ENCODE measurements around the gene ISYNA1. TPM values are rescaled to one million over a fixed set of nuclear protein-coding genes. Genes with fewer than 3 reads are reported as not detected.
A peak's percentile ranks its signal among the peaks of the same experiment; 100 is the strongest.

ISYNA1 gene
- total RNA-seq, 1 donor from 2014 or later, result 251 TPM

DNA sequence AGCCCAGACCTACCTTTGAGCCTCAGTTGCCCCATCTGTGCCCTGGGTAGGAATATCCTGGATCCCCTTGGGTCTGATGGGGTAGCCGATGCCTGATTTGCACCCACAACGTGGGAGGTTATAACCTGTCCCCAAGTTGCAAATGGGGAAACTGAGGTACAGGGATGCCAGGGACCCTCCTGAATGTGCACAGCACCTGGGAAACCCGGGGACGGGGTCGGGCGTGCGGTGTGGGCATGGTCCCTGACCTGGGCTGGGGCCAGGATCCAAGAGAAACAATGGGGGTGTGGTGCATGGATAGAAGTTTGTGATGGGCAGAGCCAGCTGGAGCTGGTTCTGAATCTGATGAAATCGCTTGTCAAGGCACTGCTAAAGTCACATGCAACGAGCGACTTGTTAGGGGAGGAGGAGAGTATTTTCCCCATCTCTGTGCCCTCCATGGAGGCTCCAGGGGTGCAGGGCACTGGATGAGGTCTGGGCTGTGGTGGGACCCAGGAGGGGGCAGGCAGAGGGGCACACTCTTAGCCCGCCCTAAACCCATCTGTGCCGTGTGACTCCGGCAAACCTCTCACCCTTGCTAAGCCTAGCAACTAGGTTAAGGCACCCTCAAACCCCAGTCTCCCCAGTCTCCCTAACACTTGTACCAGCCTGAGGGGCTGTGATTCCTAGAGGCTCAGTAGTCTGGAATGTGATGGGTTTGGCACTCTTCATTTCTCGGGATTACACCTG is 51.2 kb downstream of the ISYNA1 start:
- Mint-ChIP-seq H3K4me3 (no peak overlapping the region), H3K27ac (ENCODE audit: unreplicated experiment) (no peak overlapping the region), H3K9me3 (no peaks in the 10 kb centered on the region), H3K4me1 (peaks cover 7% of the 10 kb centered on the region), H3K27me3 (ENCODE audit: low read depth) (peaks cover 64% of the 10 kb centered on the region), H3K36me3 (ENCODE audit: low read depth) (no peaks in the 10 kb centered on the region)
- TF ChIP-seq, protein P1, sequence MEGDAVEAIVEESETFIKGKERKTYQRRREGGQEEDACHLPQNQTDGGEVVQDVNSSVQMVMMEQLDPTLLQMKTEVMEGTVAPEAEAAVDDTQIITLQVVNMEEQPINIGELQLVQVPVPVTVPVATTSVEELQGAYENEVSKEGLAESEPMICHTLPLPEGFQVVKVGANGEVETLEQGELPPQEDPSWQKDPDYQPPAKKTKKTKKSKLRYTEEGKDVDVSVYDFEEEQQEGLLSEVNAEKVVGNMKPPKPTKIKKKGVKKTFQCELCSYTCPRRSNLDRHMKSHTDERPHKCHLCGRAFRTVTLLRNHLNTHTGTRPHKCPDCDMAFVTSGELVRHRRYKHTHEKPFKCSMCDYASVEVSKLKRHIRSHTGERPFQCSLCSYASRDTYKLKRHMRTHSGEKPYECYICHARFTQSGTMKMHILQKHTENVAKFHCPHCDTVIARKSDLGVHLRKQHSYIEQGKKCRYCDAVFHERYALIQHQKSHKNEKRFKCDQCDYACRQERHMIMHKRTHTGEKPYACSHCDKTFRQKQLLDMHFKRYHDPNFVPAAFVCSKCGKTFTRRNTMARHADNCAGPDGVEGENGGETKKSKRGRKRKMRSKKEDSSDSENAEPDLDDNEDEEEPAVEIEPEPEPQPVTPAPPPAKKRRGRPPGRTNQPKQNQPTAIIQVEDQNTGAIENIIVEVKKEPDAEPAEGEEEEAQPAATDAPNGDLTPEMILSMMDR (conservative IDR thresholded peaks at IDR 0.05), result no peak
- DNase-seq (ENCODE audit: low read depth, low spot score), result no peak

DNA sequence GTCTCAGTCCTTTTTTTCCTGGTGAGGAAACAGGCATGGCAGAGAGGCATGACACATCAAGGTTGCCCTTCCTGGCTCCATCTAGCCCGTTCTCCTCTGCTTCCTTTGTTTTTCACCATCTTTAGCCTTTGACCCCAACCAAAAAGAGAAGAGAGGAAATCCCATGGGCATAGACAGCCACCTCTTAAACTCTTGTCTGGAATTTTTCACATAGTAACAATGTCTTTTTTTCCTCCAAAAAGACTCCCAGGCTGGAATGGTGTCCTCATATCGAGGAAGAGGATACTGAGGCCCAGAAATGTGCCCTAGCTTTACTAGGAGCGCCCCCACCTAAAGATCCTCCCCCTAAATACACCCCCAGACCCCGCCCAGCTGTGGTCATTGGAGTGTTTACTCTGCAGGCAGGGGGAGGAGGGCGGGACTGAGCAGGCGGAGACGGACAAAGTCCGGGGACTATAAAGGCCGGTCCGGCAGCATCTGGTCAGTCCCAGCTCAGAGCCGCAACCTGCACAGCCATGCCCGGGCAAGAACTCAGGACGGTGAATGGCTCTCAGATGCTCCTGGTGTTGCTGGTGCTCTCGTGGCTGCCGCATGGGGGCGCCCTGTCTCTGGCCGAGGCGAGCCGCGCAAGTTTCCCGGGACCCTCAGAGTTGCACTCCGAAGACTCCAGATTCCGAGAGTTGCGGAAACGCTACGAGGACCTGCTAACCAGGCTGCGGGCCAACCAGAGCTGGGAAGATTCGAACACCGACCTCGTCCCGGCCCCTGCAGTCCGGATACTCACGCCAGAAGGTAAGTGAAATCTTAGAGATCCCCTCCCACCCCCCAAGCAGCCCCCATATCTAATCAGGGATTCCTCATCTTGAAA is 52.0 kb downstream of the ISYNA1 start, which contains the start of gene GDF15:
GDF15 (plus strand) TSS at position 484 of the 868 bp plus-strand sequence; CDS start at position 516, 32 bp downstream.
- TF ChIP-seq, protein P1 (conservative IDR thresholded peaks at IDR 0.05), result peak; percentile 65
- Mint-ChIP-seq H3K27ac (ENCODE audit: unreplicated experiment) (no peak within 1 kb of the TSS), H3K9me3 (no peaks in the 10 kb centered on the region), H3K4me1 (peaks cover 7% of the 10 kb centered on the region), H3K27me3 (ENCODE audit: low read depth) (peaks cover 62% of the 10 kb centered on the region), H3K4me3 (no peak within 1 kb of the TSS), H3K36me3 (ENCODE audit: low read depth) (no peaks in the 10 kb centered on the region)
- peak; percentile 47 for DNase-seq (ENCODE audit: low read depth, low spot score)

DNA sequence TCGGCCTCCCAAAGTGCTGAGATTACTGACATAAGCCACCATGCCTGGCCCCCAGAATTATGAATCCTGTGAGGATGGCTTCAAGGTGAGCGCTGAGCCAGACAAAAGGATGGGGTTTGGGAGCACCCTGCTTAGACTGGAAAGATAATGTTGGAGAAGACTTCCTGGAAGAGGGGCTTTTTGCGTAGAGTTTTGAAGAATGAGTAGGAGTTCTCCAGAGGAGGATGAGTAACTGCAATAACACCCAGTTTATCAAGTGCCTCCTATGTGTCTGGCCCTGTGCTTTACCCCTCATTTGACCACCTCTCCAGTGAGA is 52.6 kb downstream of the ISYNA1 start:
- no peaks in the 10 kb centered on the region for H3K36me3 Mint-ChIP-seq (ENCODE audit: low read depth)
- TF ChIP-seq, protein P1 (conservative IDR thresholded peaks at IDR 0.05), result no peak
- no peak overlapping the region for H3K27ac Mint-ChIP-seq (ENCODE audit: unreplicated experiment)
- H3K27me3 Mint-ChIP-seq (ENCODE audit: low read depth), result peaks cover 56% of the 10 kb centered on the region
- no peak overlapping the region for H3K4me3 Mint-ChIP-seq
- DNase-seq (ENCODE audit: low read depth, low spot score), result no peak
- H3K9me3 Mint-ChIP-seq, result no peaks in the 10 kb centered on the region
- H3K4me1 Mint-ChIP-seq, result peaks cover 7% of the 10 kb centered on the region

DNA sequence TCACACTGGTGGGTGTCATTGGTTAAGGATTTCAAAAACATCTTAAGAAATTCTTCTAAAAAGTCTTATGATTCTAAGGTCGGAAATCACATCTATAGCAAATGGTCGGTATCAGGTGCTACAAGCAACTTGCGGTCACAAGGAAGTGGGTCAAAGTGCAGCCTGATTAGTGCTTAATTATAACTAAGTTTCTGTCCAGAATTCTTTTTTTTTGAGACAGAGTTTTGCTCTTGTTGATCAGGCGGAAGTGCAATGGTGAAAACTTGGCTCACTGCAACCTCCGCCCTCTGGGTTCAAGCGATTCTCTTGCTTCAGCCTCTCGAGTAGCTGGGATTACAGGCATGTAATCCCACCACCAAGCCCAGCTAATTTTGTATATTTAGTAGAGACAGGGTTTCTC is 53.2 kb downstream of the ISYNA1 start:
- Mint-ChIP-seq H3K27ac (ENCODE audit: unreplicated experiment) (no peak overlapping the region), H3K36me3 (ENCODE audit: low read depth) (no peaks in the 10 kb centered on the region)
- TF ChIP-seq, protein P1 (conservative IDR thresholded peaks at IDR 0.05), result no peak

More for the DNA sequence above, 53.2 kb downstream of the ISYNA1 start:
- H3K9me3 Mint-ChIP-seq, result no peaks in the 10 kb centered on the region
- H3K4me1 Mint-ChIP-seq, result peaks cover 12% of the 10 kb centered on the region
- peaks cover 50% of the 10 kb centered on the region for H3K27me3 Mint-ChIP-seq (ENCODE audit: low read depth)
- H3K4me3 Mint-ChIP-seq, result no peak overlapping the region
- no peak for DNase-seq (ENCODE audit: low read depth, low spot score)

Small RNAs within 50 kb of the gene (microRNA-seq; reads per million reads assigned to microRNA genes)
- gene MIR3189, result not detected

Other genes with a start within 250 kb of the ISYNA1 start
- 16.9 and 17.2 TPM in 2 replicates for gene MPV17L2, start 244.9 kb downstream of the ISYNA1 start, total RNA-seq
- gene RAB3A, start 234.1 kb downstream of the ISYNA1 start, total RNA-seq, result 9.2 and 9.9 TPM in 2 replicates
- gene PDE4C, start 211.7 kb downstream of the ISYNA1 start, total RNA-seq, result 0.09 and 0.25 TPM in 2 replicates
- 2.2 and 2.5 TPM in 2 replicates for gene IQCN, start 163.7 kb downstream of the ISYNA1 start, total RNA-seq
- gene JUND, start 156.5 kb downstream of the ISYNA1 start, total RNA-seq, result 73.6 and 85.1 TPM in 2 replicates
- 283 and 292 TPM in 2 replicates for gene LSM4, start 115.1 kb downstream of the ISYNA1 start, total RNA-seq
- gene PGPEP1, start 97.5 kb downstream of the ISYNA1 start, total RNA-seq, result 5.2 and 8.3 TPM in 2 replicates
- 1.2 TPM in 2 replicates for gene GDF15, start 52.0 kb downstream of the ISYNA1 start, total RNA-seq
- gene LRRC25, start 40.5 kb downstream of the ISYNA1 start, total RNA-seq, result not detected in 2 replicates
- 68.0 and 71.8 TPM in 2 replicates for gene SSBP4, start 18.7 kb downstream of the ISYNA1 start, total RNA-seq
- gene ELL, start 83.9 kb upstream of the ISYNA1 start, total RNA-seq, result 11.1 and 14.2 TPM in 2 replicates
- gene FKBP8, start 105.4 kb upstream of the ISYNA1 start, total RNA-seq, result 173 and 175 TPM in 2 replicates
- gene KXD1, start 119.7 kb upstream of the ISYNA1 start, total RNA-seq, result 88.5 and 91.7 TPM in 2 replicates
- 1,081 and 1,137 TPM in 2 replicates for gene UBA52, start 133.7 kb upstream of the ISYNA1 start, total RNA-seq
- 71.8 and 71.9 TPM in 2 replicates for gene REX1BD, start 150.7 kb upstream of the ISYNA1 start, total RNA-seq
- 0.68 and 1.5 TPM in 2 replicates for gene CRLF1, start 168.7 kb upstream of the ISYNA1 start, total RNA-seq
- 6.4 and 6.5 TPM in 2 replicates for gene TMEM59L, start 174.7 kb upstream of the ISYNA1 start, total RNA-seq
- 11.1 and 12.3 TPM in 2 replicates for gene KLHL26, start 198.9 kb upstream of the ISYNA1 start, total RNA-seq
- gene CRTC1, start 245.5 kb upstream of the ISYNA1 start, total RNA-seq, result 24.1 and 25.2 TPM in 2 replicates

Measured in neural crest cell (in vitro differentiated cells).